ENCODE measurements around the gene TAPT1. TPM values are rescaled to one million over a fixed set of nuclear protein-coding genes. Genes with fewer than 3 reads are reported as not detected.

TAPT1 gene
- total RNA-seq, 1 donor: 21.1 TPM

- H3K4me3 ChIP-seq (ENCODE audit: low read depth, low read length): no peak overlapping the region
- no peak for TF ChIP-seq CTCF (IDR thresholded peaks at IDR 0.05; ENCODE audit: insufficient read depth, low read length)
- DNase-seq (ENCODE audit: low read depth): no peak
These were observed 8.8 kb downstream of the TAPT1 start for GRCh38 chr4:16217300-16218051.

DNA sequence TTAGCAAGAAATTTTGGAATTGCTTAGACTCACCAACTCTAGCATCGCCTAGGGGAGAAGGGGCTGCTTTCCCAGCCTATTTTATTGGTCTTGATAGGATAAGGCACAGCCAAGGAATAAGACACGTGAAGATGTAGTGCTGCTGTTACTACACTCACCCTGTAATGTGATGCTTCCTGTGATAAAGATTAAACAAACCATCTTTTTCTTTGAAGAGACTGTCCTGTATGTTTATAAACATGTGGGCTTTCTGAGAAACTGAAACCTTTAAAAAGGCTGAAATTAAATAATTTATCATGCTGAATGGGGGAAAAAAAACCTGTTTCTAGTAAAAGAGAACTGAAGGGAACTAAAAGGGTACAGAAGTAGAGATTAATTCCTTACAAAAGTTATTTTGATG lies 13.2 kb downstream of the TAPT1 start:
- TF ChIP-seq CTCF (IDR thresholded peaks at IDR 0.05; ENCODE audit: insufficient read depth, low read length): no peak
- DNase-seq (ENCODE audit: low read depth): no peak
- no peak overlapping the region for H3K4me3 ChIP-seq (ENCODE audit: low read depth, low read length)

DNA sequence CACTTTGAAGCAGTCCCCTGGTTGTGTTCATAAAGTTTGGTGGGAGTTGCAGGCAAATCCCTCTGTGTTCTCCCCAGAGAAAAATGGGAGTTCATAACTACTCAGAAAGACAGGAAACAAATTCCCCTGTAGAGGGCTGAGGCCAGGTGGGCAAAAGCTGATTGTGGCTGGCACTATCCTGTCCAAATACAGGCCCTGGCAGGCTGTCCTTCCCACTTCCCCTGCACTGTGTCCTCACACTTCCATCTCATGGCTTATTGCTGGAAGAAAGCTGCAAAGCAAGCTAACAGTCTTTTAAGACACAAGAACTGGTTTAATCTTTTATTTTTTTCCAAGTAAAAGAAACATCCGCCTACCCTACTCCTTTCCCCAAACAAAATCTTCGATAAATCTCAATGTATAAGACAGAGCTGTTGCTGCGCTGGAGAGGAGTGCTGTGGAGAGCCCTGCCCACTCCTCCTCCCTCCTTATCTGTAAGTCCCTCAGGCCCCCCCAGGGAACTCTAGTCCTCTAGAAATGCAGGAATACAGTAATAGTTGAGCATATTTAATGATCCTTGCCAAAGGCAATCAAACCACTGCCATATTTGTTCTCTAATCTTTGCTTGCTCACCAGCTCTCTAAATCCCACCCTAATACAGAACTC lies 14.0 kb downstream of the TAPT1 start:
- H3K4me3 ChIP-seq (ENCODE audit: low read depth, low read length): no peak overlapping the region
- no peak for DNase-seq (ENCODE audit: low read depth)
- TF ChIP-seq CTCF (IDR thresholded peaks at IDR 0.05; ENCODE audit: insufficient read depth, low read length): no peak

- DNase-seq (ENCODE audit: low read depth): no peak
- TF ChIP-seq CTCF (IDR thresholded peaks at IDR 0.05; ENCODE audit: insufficient read depth, low read length): no peak
- no peak overlapping the region for H3K4me3 ChIP-seq (ENCODE audit: low read depth, low read length)
These were observed 18.9 kb downstream of the TAPT1 start for GRCh38 chr4:16207409-16207808.

- DNase-seq (ENCODE audit: low read depth): no peak
- no peak for TF ChIP-seq CTCF (IDR thresholded peaks at IDR 0.05; ENCODE audit: insufficient read depth, low read length)
- no peak overlapping the region for H3K4me3 ChIP-seq (ENCODE audit: low read depth, low read length)
These were observed 19.4 kb downstream of the TAPT1 start for GRCh38 chr4:16206848-16207247.

DNA sequence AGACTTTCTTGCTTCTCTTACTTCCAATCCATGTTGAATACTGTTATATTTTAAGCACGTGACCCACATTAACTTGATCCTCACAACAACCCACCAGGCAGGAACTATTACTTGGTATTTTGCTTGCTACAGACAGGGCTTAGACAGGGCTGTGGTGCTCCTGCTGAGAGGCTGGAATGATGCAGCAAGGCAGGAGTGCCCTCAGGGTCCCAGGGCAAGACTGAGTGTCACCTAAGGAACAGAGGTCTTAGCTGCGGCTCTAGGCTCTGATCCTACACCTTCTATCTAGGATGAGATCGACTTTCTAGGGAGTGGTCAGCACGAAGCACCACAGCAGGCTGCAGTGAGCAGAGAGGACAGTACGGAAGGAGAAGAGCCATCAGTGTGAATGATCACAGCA lies 20.0 kb downstream of the TAPT1 start:
- no peak for TF ChIP-seq CTCF (IDR thresholded peaks at IDR 0.05; ENCODE audit: insufficient read depth, low read length)
- H3K4me3 ChIP-seq (ENCODE audit: low read depth, low read length): no peak overlapping the region
- no peak for DNase-seq (ENCODE audit: low read depth)
